Inflammatory macrophage treated with lipopolysaccharide for 4 hours (primary cell): ENCODE measurements around the gene FSTL3.

Experiments used
- DNase-seq: peaks from one replicate; pipeline ENCODE4 v3.0.0-alpha.2; 2020

Gene FSTL3

DNA sequence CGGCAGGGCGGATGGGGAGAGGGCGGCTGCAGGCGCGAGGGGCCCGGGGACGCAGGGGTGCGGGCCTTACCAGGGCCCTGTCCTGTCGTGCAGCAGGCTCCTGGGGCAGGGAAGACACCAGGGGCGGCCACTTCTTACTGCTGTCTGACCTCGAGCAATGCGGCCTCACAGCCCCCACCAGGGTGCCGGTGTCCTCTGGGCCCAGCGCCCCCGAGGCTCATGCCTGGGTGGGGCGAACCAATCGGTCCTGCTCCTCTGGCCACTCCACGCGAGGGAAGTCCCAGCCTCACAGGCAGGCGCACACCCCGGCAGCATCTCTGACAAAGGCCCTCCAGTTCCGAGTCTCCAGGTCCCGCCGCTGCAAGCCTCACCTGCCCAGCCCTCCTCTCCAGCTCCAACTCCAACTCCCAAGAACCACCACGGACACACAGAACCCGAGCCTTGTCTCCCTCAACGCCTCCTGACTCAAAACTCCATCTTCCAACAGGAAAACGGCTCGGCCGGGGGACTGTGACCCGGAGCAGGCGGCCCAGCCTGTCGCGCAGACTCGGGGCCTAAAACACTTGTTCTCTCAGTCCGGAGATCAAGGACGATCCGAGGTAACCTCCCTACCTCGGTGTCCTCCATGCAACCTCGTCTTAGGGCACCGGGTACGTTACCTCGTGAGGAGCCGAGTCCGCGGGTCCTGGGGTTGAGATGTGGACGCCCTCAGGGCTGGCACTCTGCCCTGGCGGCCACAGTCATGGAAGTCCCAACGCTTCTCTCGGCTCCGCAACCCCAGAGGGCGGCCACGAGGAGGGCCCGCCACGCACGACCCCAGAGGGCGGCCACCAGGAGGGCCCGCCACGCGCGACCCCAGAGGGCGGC is 30.0 kb upstream of the FSTL3 start:
- DNase-seq, result no peak

DNA sequence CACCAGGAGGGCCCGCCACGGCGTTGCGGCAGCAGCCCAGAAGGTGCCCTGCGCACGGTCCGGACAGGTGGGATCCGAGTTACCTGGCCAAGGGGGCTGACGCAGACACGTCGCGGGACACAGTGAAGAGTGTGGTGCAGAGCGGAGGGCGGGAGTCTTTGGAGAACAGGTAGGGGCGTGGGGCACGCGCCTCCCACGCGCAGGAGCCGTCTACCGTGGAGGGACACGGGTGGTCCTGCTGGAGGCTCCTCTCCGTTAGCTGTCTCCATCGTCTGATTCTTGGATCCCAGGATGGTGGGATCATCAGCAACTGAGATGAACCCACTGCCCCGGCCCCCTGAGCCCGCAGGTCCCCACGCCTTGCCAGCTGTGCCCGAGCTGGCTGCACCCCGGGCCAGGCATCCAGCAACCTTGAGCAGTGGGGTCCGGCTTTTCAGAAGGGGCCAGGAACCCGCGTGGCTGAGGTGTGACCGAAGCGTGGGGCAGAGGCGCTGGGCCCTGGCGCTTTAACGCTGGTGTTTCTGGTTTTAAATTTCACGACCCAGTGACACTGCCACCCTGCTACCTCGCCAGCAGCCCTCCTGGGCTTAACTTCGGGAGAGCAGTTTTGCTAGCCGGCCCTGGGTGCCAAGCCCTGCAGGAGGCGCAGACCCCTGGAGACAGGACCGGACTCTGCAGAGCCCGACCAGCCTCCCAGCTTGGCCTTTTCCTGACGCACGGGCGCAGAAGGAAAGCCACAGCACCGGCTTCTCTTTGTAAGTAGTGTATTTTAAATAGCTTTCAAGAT is 29.2 kb upstream of the FSTL3 start:
- DNase-seq, result no peak

DNA sequence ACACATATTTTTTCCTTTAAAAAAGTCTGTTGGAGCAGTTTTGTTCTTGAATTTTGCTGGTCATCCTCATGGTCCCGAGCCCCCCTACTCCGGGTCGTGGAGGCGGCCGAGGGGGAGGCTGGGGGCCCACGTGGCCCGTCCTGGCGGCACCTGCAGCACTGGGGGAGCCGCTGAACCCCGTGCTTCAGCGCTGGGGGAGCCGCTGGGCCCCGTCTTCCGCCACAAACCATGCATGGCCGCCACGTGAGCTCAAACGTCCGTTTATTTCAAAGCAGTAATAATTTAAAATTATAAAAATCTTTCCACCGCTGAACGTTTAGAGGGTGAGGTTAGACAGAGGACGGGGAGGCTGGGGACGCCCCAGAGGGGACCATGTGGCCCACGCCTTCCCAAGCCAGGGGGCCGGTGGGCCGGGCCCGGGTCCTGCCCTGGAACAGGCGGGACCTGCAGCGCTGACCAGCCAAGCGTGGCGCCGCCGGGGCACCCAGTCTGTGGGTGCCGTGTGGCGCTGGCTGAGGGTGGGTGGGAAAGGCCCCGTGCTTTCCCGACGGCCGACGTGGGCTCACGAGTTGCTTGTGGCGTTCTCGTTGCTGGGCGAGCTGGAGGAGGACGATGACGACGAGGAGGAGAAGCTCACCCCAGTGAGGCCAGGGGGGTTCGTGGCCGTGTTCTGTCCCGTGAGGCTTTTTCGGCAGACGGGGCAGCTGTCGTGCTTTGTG is 28.5 kb upstream of the FSTL3 start:
- no peak for DNase-seq

DNA sequence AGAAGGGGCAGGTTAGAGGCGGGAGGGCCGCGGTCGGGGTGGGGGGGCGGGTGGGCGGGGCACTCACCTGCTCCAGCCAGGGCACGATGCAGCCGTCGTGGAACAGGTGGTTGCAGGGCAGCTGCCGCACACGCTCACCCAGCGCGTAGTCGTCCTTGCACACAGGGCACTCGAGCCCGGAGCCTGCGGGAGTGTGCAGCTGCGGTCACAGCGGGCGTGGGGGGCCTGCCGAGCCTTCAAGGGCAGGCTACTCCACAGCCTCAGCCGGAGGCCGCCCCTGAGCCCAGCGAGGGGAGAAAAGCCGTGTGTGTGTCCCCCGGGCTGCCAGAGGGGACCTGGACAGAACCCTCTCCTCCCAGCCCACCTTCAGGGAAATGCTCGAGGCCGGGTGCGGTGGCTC is 27.9 kb upstream of the FSTL3 start:
- no peak for DNase-seq

- DNase-seq, result no peak
These were observed 27.0 kb upstream of the FSTL3 start for GRCh38 chr19:648904-649801.

- no peak for DNase-seq
These were observed 26.1 kb upstream of the FSTL3 start for GRCh38 chr19:650121-650520.

- DNase-seq, result no peak
These were observed 24.9 kb upstream of the FSTL3 start for GRCh38 chr19:651114-651818.

- DNase-seq, result no peak
These were observed 24.2 kb upstream of the FSTL3 start for GRCh38 chr19:651991-652390.

DNA sequence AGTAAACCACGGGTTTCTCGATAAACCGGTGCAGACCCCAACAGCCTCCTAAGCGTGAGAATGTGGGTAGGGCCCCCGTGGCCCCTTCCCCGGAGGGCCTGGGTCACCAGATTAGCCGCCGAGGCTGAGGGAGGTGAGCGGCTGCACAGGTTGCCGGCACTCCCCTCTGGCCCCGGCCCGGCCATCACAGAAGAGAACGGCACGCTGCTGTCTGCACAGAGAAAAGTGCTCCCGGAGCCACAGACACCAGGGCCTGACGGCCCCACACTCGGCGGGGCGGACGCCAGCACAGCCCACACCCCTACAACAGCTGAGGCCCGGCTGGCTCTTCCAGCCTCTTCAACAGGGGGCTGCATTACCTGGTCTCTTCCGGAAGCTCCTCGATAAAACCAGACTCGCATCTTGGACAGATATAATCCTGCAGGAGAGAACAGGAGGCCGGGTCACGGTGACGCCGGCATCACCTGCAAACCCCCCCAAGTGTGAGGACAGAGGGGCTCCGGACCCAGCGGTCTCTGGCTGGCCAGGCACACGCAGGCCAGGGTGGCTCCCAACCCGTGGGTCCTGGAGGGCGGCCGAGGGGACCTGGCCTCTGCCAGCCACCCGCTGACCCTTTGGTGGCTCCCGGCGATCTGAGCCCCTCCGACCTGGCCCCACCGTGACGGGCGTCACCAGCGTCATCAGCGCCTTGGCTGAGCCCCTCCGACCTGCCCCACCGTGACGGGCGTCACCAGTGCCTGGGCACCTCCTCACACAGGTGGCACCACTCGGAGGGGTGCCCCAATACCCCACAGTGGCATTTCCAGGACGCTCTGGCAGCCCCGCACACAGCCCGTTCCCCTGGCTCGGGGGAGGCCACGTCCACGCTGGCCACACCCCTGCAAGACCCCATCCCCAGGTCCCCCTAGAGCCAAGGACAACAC is 23.5 kb upstream of the FSTL3 start:
- no peak for DNase-seq

DNA sequence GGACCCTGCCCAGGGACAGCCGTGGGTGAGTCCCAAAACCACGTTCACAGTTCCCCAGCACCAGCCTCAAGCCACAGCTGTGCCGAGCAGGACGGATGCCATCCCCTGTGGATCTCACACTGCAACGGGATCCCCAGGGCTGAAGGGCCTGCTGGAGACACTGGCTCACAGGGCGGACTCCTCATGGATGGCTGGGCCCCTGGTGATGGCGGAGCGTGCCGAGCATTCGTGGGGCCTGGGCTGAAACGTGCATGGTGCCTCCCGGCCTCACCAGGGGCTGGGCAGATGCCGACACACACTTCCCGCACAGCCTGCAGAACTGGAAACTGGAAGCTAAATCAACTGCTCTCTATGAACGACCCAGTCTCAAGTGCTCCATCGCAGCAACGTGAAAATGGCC is 22.8 kb upstream of the FSTL3 start:
- DNase-seq, result no peak

DNA sequence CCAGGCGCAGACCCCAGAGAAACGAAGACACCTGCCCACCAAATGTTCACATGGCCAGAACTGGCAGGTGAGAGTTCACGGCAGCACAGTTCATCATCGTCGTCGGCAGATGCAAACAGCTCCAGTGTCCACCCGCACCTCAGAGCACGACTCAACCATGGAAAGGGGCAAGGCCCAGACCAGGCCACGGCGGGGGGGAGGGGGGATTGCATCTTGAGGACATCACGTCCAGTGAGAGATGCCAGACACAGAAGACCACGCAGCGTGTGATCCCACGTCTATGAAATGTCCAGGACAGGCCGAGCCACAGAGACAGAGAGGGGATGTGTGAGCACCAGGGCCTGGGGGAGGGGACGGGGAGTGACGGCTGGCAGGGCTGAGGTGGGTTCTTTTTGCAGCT is 20.5 kb upstream of the FSTL3 start:
- no peak for DNase-seq

DNA sequence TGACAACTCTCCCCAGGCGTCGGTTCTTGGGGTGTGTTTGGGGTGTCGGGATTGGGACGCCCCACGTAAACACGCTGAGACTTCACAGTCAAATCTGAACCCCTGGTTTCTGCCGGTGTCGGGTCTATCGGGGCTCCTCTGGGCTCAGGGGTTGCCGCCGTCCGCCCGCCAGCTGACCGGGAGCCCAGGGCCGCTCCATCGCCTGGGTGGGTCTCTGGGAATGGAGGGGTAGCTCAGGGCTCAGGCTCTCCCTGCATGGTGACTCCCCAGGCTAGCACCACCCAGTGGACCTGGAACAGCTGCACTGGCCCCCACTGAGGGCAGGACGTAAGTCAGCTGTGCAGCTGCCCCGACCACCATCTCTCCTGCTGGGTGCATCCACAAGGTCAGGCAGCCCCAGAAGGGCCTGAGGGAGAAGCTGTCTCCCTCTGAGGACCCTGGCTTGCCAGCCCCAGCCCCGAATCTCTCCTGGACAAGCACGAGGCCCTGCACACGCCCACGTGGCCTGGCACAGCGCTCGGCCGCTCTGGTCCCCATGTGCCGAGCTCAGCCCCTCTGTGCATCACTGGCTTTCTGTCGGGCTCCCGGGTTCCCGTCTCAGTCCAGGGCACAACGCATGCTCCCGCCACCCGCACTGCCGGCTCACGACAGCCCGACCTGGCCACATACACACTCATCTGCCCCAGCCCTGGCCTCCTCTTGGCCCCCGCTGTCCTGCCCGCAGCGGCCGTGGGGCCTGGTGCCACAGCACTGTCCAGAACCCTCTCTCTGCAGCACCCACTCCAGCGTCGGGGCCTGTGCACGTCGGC is 19.2 kb upstream of the FSTL3 start:
- no peak for DNase-seq

- no peak for DNase-seq
These were observed 18.6 kb upstream of the FSTL3 start for GRCh38 chr19:657611-658010.

DNA sequence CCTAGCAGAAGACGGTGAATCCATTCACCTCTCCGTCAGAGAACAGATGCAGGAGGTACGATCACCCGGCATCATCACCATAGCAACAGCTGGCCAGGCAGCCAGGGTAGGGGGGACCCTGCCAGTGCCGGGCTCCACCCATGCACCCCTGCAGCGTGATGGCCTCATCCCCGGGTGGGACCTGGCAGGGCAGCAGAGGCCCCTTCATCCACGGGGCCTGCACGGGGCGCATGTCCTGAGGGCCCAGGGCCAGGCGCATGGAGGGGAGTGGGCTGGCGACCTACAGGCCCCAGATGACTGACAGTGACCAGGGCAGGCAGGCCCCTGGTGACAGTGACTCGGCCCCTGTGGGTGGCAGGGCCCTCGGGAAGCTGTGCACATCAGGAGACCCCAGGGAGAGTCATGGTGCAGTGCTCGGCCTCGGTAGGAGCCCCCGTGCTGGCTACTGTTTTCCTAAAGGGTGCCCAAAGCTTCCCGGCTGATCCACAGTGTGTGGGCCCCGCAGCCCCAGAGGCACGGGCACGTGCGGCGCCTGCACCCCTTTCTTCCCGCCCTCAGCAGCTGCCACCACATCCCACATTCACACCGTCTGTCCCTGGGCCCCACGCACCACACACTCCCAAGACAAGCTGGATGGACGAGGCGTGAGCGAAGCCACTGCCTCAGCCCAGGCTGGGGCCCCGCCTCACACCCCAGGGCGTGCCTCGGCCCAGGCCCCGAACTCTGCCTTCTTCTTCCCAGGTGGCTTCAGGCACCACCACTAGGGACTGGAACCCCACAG is 17.9 kb upstream of the FSTL3 start:
- DNase-seq, result no peak

DNA sequence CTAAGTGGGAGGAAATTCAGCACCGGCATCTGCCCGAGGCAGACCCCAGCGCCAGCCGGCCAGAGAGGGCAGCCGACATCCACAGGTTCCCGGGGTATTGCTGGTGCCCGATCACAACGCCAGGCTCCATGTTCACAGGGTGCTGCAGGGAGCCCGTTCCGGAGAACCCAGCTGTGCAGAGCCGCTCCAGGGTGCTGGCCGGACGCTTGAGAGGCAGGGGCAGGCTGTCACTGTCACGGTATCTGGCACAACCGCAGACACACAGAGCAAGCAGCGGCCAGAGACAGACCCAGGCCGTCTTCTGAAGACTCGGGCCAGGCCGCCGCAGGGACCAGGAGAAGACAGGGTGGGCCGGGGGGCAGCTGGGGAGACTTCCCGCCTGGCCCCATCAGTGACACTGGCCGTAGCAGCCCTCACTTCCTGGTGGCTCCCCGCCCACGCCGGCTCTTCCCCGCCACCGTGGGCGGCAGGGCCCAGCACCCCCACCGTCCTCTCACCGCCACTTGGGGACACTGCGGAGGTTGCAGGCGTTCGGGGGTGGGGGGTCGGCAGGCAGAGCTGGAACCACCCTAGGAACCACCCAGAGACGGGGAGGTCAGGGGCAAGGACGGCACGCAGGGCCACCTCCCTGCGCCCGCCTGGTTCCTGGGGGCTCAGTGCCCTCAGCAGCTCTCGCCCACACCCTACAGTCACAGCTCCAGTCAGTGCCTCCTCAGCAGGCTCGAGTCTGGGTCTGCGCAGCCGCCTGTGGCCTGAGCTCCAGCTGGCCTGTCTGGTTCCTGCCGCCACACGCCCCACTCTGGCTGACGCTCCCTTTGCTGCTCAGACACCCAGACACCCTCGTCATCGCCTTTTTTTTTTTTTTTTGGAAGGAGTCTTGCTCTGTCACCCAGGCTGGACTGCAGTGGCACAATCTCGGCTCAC is 17.0 kb upstream of the FSTL3 start:
- peak; percentile 38 for DNase-seq

GRCh38 chr19:660793-661426 is 15.3 kb upstream of the FSTL3 start:
- DNase-seq, result no peak
